GM21576 (cell line): ENCODE measurements around the gene FAM20C.

ENCODE experiments used
- ATAC-seq: cut with Tn5 transposase; IDR thresholded peaks from one replicate; pipeline ENCODE4 v1.9.1; 2021; ENCODE audit warnings: mild to moderate bottlenecking, moderate library complexity; ENCODE audit not compliant: unreplicated experiment

Gene FAM20C

DNA sequence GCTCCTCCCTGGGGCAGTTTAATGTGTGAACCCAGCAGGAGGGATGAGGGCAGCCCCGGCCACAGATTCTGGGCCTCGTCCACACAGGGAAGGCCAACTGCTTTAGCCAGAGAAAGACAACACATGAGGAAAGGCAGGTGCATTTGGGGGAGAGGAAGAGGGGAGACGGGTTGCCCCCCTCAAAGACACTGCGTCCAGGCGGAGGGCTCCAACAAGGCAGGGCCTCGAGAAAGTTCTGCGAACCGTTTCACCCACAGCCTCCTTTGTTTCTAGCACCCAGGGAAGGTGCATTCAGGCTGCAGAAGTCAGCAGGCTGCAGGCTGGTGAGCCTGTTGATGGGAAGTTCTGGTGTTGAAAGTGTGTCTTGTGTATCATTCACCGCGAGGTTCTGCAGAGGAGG, 107.7 kb downstream of the FAM20C start:
- no peak for ATAC-seq

DNA sequence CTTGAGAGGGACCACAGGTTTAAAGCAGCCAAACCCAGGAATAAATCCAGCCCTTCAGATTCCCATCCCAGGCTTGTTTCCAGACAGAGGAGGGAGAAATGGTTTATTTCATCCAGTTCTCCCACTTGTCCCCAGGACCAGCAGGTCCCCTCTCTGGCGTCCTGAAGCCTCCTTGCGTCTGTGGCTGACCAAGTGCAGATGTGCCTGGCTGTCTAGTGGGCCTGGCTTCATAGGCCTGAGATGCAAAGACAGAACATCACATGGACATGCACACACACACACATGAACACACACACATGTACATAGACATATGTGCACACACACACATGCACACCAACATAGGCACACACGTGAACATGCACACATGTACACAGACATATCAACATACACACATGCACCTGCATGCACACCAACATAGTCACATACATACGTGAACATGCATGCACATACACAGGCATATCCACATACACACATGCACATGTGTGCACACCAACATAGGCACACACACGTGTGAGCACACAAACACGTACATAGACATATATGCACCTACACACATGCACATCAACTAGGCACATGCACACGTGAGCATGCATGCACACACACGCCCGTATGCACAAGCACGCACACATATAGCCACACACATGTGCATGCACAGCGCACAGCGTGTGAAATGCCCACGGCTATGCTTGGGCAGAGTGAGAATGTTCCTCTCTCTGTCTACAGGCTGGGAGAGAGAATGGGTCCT, 108.3 kb downstream of the FAM20C start:
- no peak for ATAC-seq

DNA sequence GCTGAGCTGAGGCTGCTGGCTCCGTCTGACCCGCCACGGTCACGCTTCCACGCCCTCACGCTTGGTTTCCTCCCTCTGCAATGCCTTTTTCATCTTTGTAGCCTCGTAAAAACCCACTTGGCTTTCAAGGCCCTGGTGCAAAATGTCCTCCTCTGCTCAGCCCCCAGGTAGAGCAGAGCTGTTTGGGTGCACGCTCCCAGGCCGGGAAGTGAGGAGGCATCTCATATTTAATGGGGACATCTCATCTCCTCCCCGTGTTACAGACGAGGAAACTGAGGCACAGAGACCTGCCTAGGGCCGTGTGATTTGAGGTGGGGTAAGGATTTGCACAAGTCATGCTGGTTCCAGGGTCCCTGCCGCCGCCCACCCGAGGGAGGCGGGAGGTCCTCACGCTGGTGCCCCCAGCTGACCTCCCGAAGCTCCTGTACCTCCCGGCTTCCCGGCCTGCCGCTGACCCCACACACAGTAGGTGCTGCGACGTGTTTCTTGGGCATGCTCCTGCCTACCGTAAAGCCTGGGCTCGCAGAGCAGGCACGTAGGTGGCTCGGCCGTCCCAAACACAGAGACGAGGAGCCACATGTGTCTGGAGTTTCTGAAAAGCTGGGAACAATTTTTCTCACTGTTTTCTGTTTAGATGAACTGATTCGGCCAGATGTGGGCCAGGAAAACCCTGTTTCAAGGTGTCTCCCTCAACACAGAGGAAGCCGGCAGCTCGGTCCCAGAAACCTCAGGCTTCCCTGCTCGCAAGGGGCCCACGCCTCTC, 109.1 kb downstream of the FAM20C start:
- no peak for ATAC-seq

DNA sequence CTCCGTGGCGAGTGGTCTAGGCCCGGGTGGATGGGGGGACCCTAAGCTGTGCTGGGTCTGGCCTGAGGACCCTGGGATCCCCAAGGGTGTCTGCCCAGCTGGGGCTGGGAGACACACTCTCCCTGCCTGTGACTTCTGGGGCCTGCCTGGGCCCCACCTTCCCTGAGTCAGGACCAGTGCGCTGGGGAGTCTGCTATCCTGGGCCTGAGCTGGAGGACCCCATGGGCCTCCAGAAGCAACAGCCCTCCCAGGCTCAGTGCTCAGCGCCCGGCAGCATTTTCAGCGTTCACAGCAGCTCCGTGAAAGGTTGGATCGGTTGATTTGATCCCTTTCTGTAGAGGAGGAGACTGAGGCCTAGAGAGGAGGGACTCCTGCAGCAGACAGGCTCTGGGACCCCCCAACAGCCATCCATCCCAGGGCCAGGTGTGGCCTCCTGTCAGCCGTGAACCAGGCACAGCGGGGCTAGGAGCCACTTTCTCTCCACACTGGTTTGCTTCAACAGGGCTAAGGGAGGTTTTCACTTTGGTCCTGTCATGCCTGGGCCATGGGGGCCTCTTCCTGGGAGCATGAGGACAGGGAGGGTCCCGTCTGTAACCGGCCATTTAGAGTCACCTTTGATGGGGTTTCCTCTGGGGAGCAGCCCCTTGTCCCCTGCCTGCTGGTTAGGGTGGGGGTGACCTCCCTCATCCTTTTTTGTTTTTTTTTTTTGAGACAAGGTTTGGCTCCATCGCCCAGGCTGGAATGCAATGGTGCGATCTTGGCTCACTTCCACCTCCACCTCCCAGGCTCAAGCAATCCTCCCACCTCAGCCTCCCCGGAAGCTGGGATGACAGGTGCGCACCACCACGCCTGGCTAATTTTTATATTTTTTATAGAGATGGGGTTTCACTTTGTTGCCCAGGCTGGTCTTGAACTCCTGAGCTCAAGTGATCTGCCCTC, 110.0 kb downstream of the FAM20C start:
- ATAC-seq, result no peak

DNA sequence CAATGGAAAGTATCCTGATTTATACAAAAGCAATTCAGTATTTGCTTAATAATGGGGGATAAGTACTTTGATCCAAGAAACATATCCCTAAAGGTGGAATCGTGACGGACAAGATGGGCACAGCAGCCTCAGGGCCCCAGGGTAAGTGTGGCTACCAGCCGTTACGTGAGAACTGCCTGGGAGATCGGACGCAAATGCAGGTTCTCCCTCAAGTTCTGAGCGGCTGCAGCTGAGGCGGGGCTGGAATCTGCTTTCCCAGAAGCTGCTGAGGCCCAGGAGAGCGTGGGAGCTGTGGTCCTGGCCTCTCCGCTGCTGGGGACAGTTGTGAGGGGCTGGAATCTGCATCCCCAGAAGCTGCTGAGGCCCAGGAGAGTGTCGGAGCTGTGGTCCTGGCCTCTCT, 111.1 kb downstream of the FAM20C start:
- no peak for ATAC-seq

DNA sequence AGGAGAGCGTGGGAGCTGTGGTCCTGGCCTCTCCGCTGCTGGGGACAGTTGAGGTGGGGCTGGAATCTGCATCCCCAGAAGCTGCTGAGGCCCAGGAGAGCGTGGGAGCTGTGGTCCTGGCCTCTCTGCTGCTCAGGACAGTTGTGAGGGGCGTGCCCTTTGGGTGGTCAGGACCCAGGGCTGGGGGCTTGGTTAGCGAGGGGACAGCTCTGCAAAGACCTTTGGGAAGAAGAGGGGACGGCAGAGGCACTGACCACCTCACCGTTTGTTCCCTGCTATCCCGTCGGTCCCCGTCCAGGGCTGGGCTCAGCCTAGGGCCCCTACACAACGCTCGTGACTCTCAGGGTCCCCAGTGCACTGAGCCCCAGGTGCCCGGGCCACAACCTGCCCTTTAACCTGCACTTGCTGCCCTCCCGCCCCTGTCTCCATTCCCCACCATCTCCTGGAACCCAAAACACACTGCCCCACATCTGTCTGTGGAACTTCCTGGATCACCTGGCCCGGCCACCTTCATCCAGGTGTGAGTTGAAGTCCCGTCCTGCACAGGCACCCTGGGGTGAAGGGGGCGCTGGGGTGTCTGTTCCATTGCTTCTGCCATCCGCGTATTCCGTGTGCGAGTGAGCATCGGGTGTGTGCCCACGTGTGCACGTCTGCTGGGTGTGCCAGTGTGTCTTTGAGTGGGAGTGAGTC, 111.7 kb downstream of the FAM20C start:
- ATAC-seq, result no peak

DNA sequence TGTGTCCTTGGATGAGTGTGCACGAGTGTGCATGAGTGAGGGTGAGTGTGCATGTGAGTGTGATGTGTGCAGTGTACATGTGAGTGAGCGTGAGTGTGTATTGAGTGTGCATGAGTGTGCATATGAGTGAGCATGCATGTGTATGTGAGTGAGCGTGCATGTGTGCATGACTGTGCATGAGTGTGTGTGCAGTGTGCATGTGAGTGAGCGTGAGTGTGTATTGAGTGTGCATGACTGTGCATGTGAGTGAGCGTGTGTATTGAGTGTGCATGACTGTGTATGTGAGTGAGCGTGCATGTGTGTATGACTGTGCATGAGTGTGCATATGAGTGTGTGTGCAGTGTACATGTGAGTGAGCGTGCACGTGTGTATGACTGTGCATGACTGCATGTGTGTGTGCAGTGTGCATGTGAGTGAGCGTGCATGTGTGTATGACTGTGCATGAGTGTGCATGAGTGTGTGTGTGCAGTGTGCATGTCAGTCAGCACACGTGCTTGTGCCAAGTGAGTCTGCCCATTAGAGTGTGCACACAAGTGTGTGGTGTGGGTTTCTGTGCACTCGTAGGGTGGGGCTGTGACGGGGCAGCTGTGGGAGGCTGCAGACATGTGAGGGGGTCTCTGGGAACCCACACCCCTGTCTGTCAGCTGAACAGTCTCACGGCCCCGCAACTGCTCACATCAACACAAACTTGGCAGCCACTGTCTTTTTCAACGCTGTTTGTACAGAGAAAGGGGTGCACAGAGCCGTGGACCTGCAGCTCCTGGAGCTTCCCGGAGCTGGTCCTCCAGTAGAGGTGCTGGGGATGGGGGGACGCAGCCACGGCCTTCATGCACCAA, 112.4 kb downstream of the FAM20C start:
- no peak for ATAC-seq

DNA sequence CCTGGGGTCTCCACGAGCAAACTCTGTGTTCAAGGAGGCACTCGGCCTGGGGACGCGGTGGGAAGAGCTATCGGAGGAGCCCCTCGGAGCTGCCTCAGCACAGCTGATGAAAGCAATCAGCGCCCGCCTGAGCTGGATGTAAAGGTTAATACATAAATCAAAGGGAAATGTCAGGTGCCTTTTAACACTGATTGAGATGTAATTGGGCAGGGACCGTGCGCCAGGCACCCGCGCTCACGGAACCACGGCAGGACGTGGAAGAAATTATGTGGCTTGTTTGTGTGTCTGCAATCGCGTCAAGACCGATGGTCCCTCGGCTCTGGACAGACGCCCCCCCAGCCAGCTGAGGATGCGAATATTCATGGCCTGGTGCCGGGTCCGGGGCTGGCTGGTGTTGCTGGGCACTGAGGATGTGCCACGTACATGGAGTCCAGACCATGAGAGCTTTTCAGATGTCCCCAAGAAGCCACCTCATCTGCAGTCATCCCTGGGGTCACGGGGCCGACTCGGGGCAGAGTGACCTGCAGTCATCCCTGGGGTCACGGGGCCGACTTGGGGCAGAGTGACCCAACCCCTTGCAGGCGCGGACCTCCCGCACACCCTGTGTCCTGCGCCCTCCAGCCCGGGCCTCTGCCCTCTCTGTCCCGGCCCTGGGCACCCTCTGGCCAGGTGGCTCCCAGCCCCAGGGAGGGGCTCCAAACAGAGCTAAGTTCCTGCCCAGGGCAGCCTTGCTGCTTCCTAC, 113.2 kb downstream of the FAM20C start:
- ATAC-seq, result no peak

DNA sequence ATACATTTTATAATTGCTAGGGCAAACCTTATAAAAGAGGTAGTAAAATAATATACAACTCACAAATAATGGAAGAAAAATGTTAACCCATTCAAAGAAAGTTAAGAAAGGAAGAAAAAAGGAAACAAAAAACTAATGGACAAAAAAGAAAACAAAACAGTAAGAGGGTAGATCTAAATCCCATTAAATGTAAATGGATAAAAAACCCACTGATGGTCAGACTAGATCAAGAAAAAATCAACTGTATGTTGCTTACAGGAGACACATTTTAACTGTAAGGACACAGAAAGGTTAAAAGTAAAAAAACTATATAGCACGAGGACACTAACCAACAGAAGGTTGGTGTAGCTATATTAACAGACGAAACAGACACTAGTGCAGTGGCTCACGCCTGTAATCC, 115.6 kb downstream of the FAM20C start:
- no peak for ATAC-seq

DNA sequence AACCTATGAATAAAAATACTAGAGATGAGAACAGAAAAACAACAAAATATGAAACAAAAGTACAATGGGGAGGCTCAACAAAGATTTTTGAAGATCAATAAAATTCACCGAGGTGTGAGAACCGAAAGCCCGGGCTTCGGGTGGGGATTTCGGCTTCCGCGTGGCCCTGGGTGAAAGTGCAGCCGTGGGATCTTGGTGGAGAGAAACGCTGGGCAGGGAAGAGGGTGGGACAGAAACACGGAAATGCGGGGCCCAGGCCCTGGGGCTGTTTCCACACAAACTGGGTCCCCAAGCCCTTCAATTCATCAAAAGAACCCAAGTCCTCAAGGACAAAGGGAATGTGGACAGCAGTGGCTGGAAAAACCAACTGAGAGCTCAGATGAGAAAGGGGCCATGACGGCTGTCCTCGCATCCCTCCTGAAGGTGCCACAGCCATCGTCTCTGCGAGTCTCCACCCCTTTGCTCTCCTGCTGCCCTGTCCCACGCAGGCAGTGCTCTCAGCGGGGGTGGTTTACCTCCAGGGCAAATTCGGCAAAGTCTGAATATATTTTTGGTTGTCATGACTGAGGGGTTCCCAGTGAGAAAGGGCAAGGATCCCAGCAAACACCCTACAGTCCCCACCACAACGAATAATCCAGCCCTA, 117.3 kb downstream of the FAM20C start:
- ATAC-seq, result no peak
